Stimulated activated CD4-positive, alpha-beta T cell treated with anti-CD3 and anti-CD28 coated beads, Interleukin-1b, Interleukin-23, amount 100 ng/mL, for 4 hours (primary cell): ENCODE results near the gene LIPC.

ENCODE experiments used
- DNase-seq, 2 donors: peaks; one replicate each; pipeline ENCODE4 v3.0.0-alpha.2; 2020; ENCODE audit warnings: low read depth in 2 of 2

The LIPC gene

GRCh38 chr15:58616171-58616570, 184.4 kb downstream of the LIPC start:
- DNase-seq, result no peak
